Skin epidermis (tissue), 12 donors: ENCODE data around the gene UTP15.
A peak's percentile ranks its signal among the peaks of the same experiment; 100 is the strongest.

ENCODE experiments used
- H3K27ac ChIP-seq, 21 experiments: fragments of 200-600 bp; sonication (generic) in 11 of 21; one replicate each; pipeline ENCODE4 v1.5.0; 2020; ENCODE audit warnings: mild to moderate bottlenecking in 3 of 21, inconsistent platforms in 2 of 21, moderate library complexity in 2 of 21
- H3K4me3 ChIP-seq, 7 experiments: fragments of 200-600 bp; sonication (generic) in 2 of 7; one replicate each; pipeline ENCODE4 v1.5.0; 2020; ENCODE audit warnings: inconsistent platforms in 2 of 7, mild to moderate bottlenecking in 2 of 7, moderate library complexity in 1 of 7

UTP15 gene

GRCh38 chr5:73619606-73620333 lies 54.2 kb downstream of the UTP15 start:
- H3K27ac ChIP-seq: no peak overlapping the region

GRCh38 chr5:73620334-73620687 lies 54.8 kb downstream of the UTP15 start:
- no peak overlapping the region for H3K4me3 ChIP-seq
- no peak overlapping the region for H3K27ac ChIP-seq

More at GRCh38 chr5:73619606-73620333, 54.2 kb downstream of the UTP15 start:
- no peak overlapping the region for H3K4me3 ChIP-seq

GRCh38 chr5:73623060-73623459 lies 57.5 kb downstream of the UTP15 start:
- Histone ChIP-seq H3K4me3 (no peak overlapping the region), H3K27ac (no peak overlapping the region)

GRCh38 chr5:73623901-73624404 lies 58.4 kb downstream of the UTP15 start:
- Histone ChIP-seq H3K27ac (no peak overlapping the region), H3K4me3 (no peak overlapping the region)

GRCh38 chr5:73624888-73625287 lies 59.3 kb downstream of the UTP15 start:
- H3K27ac ChIP-seq: peak overlapping the region in 6 of 21 experiments; percentile 37 to 88 (median 78)
- no peak overlapping the region for H3K4me3 ChIP-seq

- Histone ChIP-seq H3K27ac (peak overlapping the region in 18 of 21 experiments; percentile 52 to 88 (median 74)), H3K4me3 (peak overlapping the region; percentile 45 to 60 (median 54))
These were observed 59.9 kb downstream of the UTP15 start for GRCh38 chr5:73625372-73625943.

- Histone ChIP-seq H3K4me3 (peak within 1 kb of the TSS; percentile 45 to 60 (median 54)), H3K27ac (peak within 1 kb of the TSS in 20 of 21 experiments; percentile 4 to 88 (median 74))
These were observed 60.6 kb downstream of the UTP15 start, which contains the start of gene ARHGEF28 for GRCh38 chr5:73625944-73626811. Gene ARHGEF28 (plus strand): TSS chr5:73626196. CDS start chr5:73684852, 58,656 bp downstream.

GRCh38 chr5:73626814-73627313 lies 61.3 kb downstream of the UTP15 start:
- Histone ChIP-seq H3K4me3 (peak overlapping the region; percentile 45 to 60 (median 54)), H3K27ac (peak overlapping the region in 9 of 21 experiments; percentile 8 to 88 (median 76))

GRCh38 chr5:73629456-73629855 lies 63.9 kb downstream of the UTP15 start:
- no peak overlapping the region for H3K27ac ChIP-seq
- no peak overlapping the region for H3K4me3 ChIP-seq

- Histone ChIP-seq H3K4me3 (no peak overlapping the region), H3K27ac (no peak overlapping the region)
These were observed 65.2 kb downstream of the UTP15 start for GRCh38 chr5:73630765-73631164.

GRCh38 chr5:73631500-73631899 lies 66.0 kb downstream of the UTP15 start:
- Histone ChIP-seq H3K27ac (no peak overlapping the region), H3K4me3 (no peak overlapping the region)
